Measurements from ENCODE around the gene LRRC74B.

The LRRC74B gene

GRCh38 chr22:21025266-21025665 lies 20.5 kb upstream of the LRRC74B start:
- Histone ChIP-seq H2AFZ (ENCODE audit: low read depth) (no peak overlapping the region), H3K79me2 (ENCODE audit: insufficient read depth, low read depth) (no peaks in the 10 kb centered on the region), H3K4me3 (IDR thresholded peaks at IDR 0.05; ENCODE audit: insufficient read depth, low read depth, low read length) (no peak overlapping the region), H3K27ac (no peak overlapping the region), H4K20me1 (ENCODE audit: insufficient read depth) (no peaks in the 10 kb centered on the region), H3K9ac (no peak overlapping the region), H3K4me1 (ENCODE audit: low read depth, poor library complexity, severe bottlenecking) (no peaks in the 10 kb centered on the region), H3K36me3 (ENCODE audit: insufficient read depth) (no peaks in the 10 kb centered on the region), H3K4me2 (no peak overlapping the region), H3K27me3 (ENCODE audit: insufficient read depth, low read depth) (peaks cover 3% of the 10 kb centered on the region; the same call in 1 of the 2 replicates)
- TF ChIP-seq CTCF (conservative IDR thresholded peaks at IDR 0.05; ENCODE audit: low read depth, low read length), result no peak

GRCh38 chr22:21025763-21026755 lies 19.7 kb upstream of the LRRC74B start:
- Histone ChIP-seq H3K27me3 (ENCODE audit: insufficient read depth, low read depth) (peaks cover 3% of the 10 kb centered on the region; the same call in 1 of the 2 replicates), H3K9ac (no peak overlapping the region), H4K20me1 (ENCODE audit: insufficient read depth) (no peaks in the 10 kb centered on the region), H2AFZ (ENCODE audit: low read depth) (no peak overlapping the region), H3K4me3 (IDR thresholded peaks at IDR 0.05; ENCODE audit: insufficient read depth, low read depth, low read length) (no peak overlapping the region), H3K4me2 (no peak overlapping the region), H3K4me1 (ENCODE audit: low read depth, poor library complexity, severe bottlenecking) (no peaks in the 10 kb centered on the region), H3K36me3 (ENCODE audit: insufficient read depth) (no peaks in the 10 kb centered on the region), H3K79me2 (ENCODE audit: insufficient read depth, low read depth) (no peaks in the 10 kb centered on the region), H3K27ac (no peak overlapping the region)
- TF ChIP-seq CTCF (conservative IDR thresholded peaks at IDR 0.05; ENCODE audit: low read depth, low read length), result no peak

GRCh38 chr22:21026783-21027692 lies 18.7 kb upstream of the LRRC74B start:
- Histone ChIP-seq H3K9ac (no peak overlapping the region), H2AFZ (ENCODE audit: low read depth) (no peak overlapping the region), H3K27me3 (ENCODE audit: insufficient read depth, low read depth) (peaks cover 3% of the 10 kb centered on the region; the same call in 1 of the 2 replicates), H4K20me1 (ENCODE audit: insufficient read depth) (no peaks in the 10 kb centered on the region), H3K4me1 (ENCODE audit: low read depth, poor library complexity, severe bottlenecking) (no peaks in the 10 kb centered on the region), H3K36me3 (ENCODE audit: insufficient read depth) (no peaks in the 10 kb centered on the region), H3K4me2 (no peak overlapping the region), H3K27ac (no peak overlapping the region), H3K79me2 (ENCODE audit: insufficient read depth, low read depth) (no peaks in the 10 kb centered on the region), H3K4me3 (IDR thresholded peaks at IDR 0.05; ENCODE audit: insufficient read depth, low read depth, low read length) (no peak overlapping the region)
- no peak for TF ChIP-seq CTCF (conservative IDR thresholded peaks at IDR 0.05; ENCODE audit: low read depth, low read length)
